ENCODE measurements around the gene DUT. TPM values are rescaled to one million over a fixed set of nuclear protein-coding genes. Genes with fewer than 3 reads are reported as not detected.

The DUT gene
- total RNA-seq, 1 donor from 2014 or later: 41.4 TPM

DNA sequence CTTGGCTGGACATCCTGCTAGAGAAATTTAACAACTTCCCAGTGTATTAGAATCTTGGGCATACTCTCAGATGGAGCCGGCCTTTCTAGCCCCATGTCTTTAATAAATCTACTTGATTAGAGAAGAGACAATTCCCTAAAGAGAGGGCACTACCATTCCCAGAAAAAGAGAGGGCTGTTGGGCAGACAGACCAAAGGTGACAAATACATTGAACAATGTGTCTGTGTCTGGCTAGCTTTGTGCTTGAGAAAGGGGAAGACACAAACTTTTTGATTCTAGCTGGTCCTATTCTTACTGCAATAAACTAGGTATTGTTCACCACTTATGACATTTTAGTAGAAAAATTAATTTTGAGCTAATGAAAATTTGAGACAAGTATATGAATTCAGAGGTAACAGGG, 57.7 kb downstream of the DUT start:
- no peak overlapping the region for H3K9ac ChIP-seq (ENCODE audit: low read length)
- H3K4me1 Mint-ChIP-seq (ENCODE audit: low read depth, unreplicated experiment): peaks cover 40% of the 10 kb centered on the region
- H3K4me1 ChIP-seq (ENCODE audit: insufficient read depth, low read length): peaks cover 38% of the 10 kb centered on the region
- no peaks in the 10 kb centered on the region for H3K36me3 ChIP-seq (ENCODE audit: insufficient read depth, low read length)
- H3K4me2 ChIP-seq (ENCODE audit: low read length): no peak overlapping the region
- H4K20me1 ChIP-seq (ENCODE audit: insufficient read depth, low read length): no peaks in the 10 kb centered on the region
- no peaks in the 10 kb centered on the region for H3K9me3 Mint-ChIP-seq (ENCODE audit: unreplicated experiment)
- no peaks in the 10 kb centered on the region for H3K9me3 ChIP-seq (ENCODE audit: insufficient read depth, low read depth, low read length)
- no peak for TF ChIP-seq EZH2 (IDR thresholded peaks at IDR 0.05; ENCODE audit: insufficient read depth, low read length)
- TF ChIP-seq, protein P1, sequence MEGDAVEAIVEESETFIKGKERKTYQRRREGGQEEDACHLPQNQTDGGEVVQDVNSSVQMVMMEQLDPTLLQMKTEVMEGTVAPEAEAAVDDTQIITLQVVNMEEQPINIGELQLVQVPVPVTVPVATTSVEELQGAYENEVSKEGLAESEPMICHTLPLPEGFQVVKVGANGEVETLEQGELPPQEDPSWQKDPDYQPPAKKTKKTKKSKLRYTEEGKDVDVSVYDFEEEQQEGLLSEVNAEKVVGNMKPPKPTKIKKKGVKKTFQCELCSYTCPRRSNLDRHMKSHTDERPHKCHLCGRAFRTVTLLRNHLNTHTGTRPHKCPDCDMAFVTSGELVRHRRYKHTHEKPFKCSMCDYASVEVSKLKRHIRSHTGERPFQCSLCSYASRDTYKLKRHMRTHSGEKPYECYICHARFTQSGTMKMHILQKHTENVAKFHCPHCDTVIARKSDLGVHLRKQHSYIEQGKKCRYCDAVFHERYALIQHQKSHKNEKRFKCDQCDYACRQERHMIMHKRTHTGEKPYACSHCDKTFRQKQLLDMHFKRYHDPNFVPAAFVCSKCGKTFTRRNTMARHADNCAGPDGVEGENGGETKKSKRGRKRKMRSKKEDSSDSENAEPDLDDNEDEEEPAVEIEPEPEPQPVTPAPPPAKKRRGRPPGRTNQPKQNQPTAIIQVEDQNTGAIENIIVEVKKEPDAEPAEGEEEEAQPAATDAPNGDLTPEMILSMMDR (IDR thresholded peaks at IDR 0.05; ENCODE audit: insufficient read depth, low read depth, low read length): no peak
- H2AFZ ChIP-seq (ENCODE audit: low read depth, low read length): no peak overlapping the region
- H3K4me3 ChIP-seq (ENCODE audit: insufficient read depth, low read depth, low read length): no peak overlapping the region
- H3K27ac Mint-ChIP-seq (ENCODE audit: unreplicated experiment): peak overlapping the region; percentile 63
- H3K27me3 Mint-ChIP-seq (ENCODE audit: low read depth, unreplicated experiment): no peaks in the 10 kb centered on the region
- no peak overlapping the region for H3K4me3 Mint-ChIP-seq (ENCODE audit: unreplicated experiment)
- no peaks in the 10 kb centered on the region for H3K36me3 Mint-ChIP-seq (ENCODE audit: low read depth, unreplicated experiment)
- no peak for DNase-seq (ENCODE audit: low read depth)
- H3K79me2 ChIP-seq (ENCODE audit: insufficient read depth, low read length): no peaks in the 10 kb centered on the region
- peak overlapping the region; percentile 58 for H3K27ac ChIP-seq (ENCODE audit: low read depth, low read length)
- no peak for FAIRE-seq
- H3K27me3 ChIP-seq (ENCODE audit: insufficient read depth, low read length): no peaks in the 10 kb centered on the region

DNA sequence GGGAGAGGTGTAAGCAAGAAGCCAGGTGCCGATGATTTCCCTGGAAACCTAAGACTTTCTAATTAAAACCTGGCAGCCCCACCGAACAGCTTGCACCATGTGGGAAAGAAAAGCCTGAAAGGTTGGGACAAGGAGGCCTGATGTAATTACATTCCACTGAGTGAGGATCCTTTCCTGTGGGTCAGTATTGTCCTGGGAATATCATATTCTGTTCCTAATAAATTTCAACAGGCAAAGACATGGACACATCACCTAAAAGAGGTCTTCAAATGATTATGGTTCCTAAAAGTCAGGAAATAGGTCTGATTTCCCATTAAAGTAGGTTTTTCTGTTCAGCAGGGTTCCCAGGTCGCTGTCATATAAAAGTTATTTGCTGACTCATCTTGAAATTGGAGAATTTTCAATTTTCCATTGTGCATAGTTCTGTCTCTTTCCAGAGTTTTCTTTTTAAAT, 58.5 kb downstream of the DUT start:
- peaks cover 38% of the 10 kb centered on the region for H3K4me1 Mint-ChIP-seq (ENCODE audit: low read depth, unreplicated experiment)
- no peak overlapping the region for H3K4me3 ChIP-seq (ENCODE audit: insufficient read depth, low read depth, low read length)
- FAIRE-seq (no peak), DNase-seq (ENCODE audit: low read depth) (peak; percentile 71)
- H3K9ac ChIP-seq (ENCODE audit: low read length): peak overlapping the region; percentile 29
- TF ChIP-seq EZH2 (IDR thresholded peaks at IDR 0.05; ENCODE audit: insufficient read depth, low read length): no peak
- TF ChIP-seq, protein P1 (IDR thresholded peaks at IDR 0.05; ENCODE audit: insufficient read depth, low read depth, low read length): no peak
- H3K9me3 ChIP-seq (ENCODE audit: insufficient read depth, low read depth, low read length): no peaks in the 10 kb centered on the region
- no peaks in the 10 kb centered on the region for H3K36me3 ChIP-seq (ENCODE audit: insufficient read depth, low read length)
- no peaks in the 10 kb centered on the region for H3K9me3 Mint-ChIP-seq (ENCODE audit: unreplicated experiment)
- H3K27me3 ChIP-seq (ENCODE audit: insufficient read depth, low read length): no peaks in the 10 kb centered on the region
- peak overlapping the region; percentile 24 for H3K4me2 ChIP-seq (ENCODE audit: low read length)
- H2AFZ ChIP-seq (ENCODE audit: low read depth, low read length): no peak overlapping the region
- H3K4me3 Mint-ChIP-seq (ENCODE audit: unreplicated experiment): no peak overlapping the region
- H3K27me3 Mint-ChIP-seq (ENCODE audit: low read depth, unreplicated experiment): no peaks in the 10 kb centered on the region
- H3K36me3 Mint-ChIP-seq (ENCODE audit: low read depth, unreplicated experiment): no peaks in the 10 kb centered on the region
- H4K20me1 ChIP-seq (ENCODE audit: insufficient read depth, low read length): no peaks in the 10 kb centered on the region
- peak overlapping the region; percentile 63 for H3K27ac Mint-ChIP-seq (ENCODE audit: unreplicated experiment)
- peaks cover 35% of the 10 kb centered on the region for H3K4me1 ChIP-seq (ENCODE audit: insufficient read depth, low read length)
- no peaks in the 10 kb centered on the region for H3K79me2 ChIP-seq (ENCODE audit: insufficient read depth, low read length)
- H3K27ac ChIP-seq (ENCODE audit: low read depth, low read length): peak overlapping the region; percentile 58

DNA sequence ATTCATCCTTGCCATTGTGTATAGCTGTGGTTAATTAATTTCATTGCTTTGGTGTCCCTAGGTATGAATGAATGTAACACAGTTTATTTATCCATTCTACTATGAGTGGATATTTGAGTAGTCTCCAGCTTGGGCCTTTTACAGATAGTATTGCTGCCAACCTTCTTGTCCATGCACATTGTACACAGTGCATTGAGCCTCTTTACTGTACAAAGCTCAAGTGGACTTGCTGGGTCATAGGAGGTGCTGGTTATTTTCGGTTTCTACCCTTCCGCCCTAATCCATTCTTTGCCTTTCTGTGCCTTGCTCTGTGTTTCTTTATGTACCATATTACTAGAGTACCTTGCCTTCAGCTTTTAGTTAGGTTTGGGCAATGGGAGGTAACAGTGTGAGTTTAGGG, 60.7 kb downstream of the DUT start:
- no peaks in the 10 kb centered on the region for H3K27me3 ChIP-seq (ENCODE audit: insufficient read depth, low read length)
- no peak overlapping the region for H3K4me3 ChIP-seq (ENCODE audit: insufficient read depth, low read depth, low read length)
- Mint-ChIP-seq H3K36me3 (ENCODE audit: low read depth, unreplicated experiment) (no peaks in the 10 kb centered on the region), H3K27ac (ENCODE audit: unreplicated experiment) (no peak overlapping the region), H3K4me1 (ENCODE audit: low read depth, unreplicated experiment) (peaks cover 41% of the 10 kb centered on the region), H3K9me3 (ENCODE audit: unreplicated experiment) (peaks cover 3% of the 10 kb centered on the region), H3K27me3 (ENCODE audit: low read depth, unreplicated experiment) (no peaks in the 10 kb centered on the region), H3K4me3 (ENCODE audit: unreplicated experiment) (no peak overlapping the region)
- no peak for FAIRE-seq
- no peak for TF ChIP-seq EZH2 (IDR thresholded peaks at IDR 0.05; ENCODE audit: insufficient read depth, low read length)
- TF ChIP-seq, protein P1 (IDR thresholded peaks at IDR 0.05; ENCODE audit: insufficient read depth, low read depth, low read length): no peak
- no peaks in the 10 kb centered on the region for H3K79me2 ChIP-seq (ENCODE audit: insufficient read depth, low read length)
- no peak overlapping the region for H3K27ac ChIP-seq (ENCODE audit: low read depth, low read length)
- no peaks in the 10 kb centered on the region for H3K9me3 ChIP-seq (ENCODE audit: insufficient read depth, low read depth, low read length)
- no peak overlapping the region for H2AFZ ChIP-seq (ENCODE audit: low read depth, low read length)
- H3K4me1 ChIP-seq (ENCODE audit: insufficient read depth, low read length): peaks cover 41% of the 10 kb centered on the region
- no peaks in the 10 kb centered on the region for H4K20me1 ChIP-seq (ENCODE audit: insufficient read depth, low read length)
- no peak overlapping the region for H3K4me2 ChIP-seq (ENCODE audit: low read length)
- H3K36me3 ChIP-seq (ENCODE audit: insufficient read depth, low read length): no peaks in the 10 kb centered on the region
- no peak overlapping the region for H3K9ac ChIP-seq (ENCODE audit: low read length)
- DNase-seq (ENCODE audit: low read depth): no peak
